HG03097 (cell line): ENCODE results near the gene B3GNT9.
A peak's percentile ranks its signal among the peaks of the same experiment; 100 is the strongest.

ENCODE experiments used
- ATAC-seq: cut with Tn5 transposase; IDR thresholded peaks from one replicate; pipeline ENCODE4 v1.9.1; 2021; ENCODE audit not compliant: unreplicated experiment, low FRiP score

B3GNT9 gene

GRCh38 chr16:67116388-67117311 is 34.1 kb downstream of the B3GNT9 start:
- ATAC-seq = no peak

GRCh38 chr16:67115639-67116038 is 35.2 kb downstream of the B3GNT9 start:
- no peak for ATAC-seq

DNA sequence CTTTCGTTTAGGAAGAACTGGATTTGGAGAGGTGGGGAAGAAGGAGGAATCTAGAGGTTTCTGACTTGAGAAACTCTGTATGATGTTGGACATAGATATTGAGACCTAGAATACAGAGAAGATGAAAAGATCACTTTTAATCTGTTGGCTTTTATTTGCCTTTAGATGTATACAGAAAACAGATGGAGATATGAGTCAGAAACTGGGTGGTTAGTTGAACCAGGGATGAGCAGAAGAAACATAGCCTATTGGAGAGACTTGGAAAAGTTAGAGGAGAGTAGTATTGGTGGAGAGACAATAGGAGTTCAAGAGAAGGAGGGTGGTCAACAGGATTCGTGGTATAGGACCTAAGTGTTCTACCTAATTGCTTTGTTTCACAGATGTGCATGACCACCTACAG is 36.0 kb downstream of the B3GNT9 start:
- ATAC-seq = no peak

DNA sequence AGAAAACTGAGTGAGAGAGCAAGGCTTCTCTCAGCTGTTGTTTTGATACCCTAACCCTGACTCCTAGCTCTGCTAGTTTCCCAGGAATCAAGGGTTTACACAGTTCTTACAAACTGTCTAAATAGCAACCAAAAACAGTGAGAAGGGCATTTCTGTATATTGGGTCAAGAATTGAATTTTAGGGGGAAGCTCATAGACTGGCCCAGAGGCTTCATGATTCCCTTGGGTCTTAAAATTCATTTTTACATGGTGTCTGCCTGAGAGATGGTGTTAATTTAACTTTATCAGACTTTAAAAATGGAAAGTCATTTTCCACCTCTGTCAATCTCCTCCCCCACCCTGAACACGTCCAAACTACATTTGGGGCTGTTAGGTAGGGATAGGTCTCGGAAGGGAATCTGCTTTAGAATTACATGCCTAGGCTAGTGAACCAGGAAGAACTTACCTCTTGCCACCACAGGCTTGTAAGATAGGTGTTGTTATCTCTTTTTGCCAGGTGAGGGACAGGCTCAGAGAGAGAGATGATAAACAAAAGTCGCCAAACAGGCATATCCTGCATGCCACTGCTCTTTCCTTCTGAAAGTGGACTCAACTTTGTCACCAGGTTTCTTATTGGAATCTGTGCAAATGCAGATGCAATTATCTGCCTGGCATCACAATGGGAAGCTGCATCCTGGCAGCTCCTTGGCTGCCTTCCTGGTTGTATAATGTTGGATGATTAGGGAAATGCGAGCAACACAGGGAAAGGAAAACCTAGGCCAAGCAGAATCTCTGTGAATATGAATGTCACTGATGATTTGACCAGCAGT is 38.0 kb downstream of the B3GNT9 start:
- ATAC-seq = no peak

DNA sequence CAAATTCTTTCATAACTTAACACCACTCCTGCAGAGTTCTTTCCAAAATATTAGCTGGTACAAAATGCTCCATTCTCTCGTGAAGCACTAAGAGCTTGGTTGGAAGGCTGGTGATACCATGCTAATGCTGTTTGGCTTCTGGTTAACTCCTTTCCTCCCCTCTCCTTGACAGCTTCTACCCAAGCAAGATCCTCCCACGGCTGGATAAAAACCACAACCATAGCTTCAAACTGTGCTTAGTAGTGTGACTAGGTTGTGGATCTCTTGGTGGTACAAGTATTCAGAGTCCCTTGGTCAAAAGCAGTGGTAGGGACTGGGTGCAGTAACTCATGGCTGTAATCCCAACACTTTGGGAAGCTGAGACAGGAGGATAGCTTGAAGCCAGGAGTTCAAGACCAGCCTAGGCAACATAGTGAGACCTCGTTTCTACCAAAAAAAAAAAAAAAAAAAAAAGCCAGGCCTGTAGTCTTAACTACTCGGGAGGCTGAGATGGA is 38.8 kb downstream of the B3GNT9 start:
- no peak for ATAC-seq

DNA sequence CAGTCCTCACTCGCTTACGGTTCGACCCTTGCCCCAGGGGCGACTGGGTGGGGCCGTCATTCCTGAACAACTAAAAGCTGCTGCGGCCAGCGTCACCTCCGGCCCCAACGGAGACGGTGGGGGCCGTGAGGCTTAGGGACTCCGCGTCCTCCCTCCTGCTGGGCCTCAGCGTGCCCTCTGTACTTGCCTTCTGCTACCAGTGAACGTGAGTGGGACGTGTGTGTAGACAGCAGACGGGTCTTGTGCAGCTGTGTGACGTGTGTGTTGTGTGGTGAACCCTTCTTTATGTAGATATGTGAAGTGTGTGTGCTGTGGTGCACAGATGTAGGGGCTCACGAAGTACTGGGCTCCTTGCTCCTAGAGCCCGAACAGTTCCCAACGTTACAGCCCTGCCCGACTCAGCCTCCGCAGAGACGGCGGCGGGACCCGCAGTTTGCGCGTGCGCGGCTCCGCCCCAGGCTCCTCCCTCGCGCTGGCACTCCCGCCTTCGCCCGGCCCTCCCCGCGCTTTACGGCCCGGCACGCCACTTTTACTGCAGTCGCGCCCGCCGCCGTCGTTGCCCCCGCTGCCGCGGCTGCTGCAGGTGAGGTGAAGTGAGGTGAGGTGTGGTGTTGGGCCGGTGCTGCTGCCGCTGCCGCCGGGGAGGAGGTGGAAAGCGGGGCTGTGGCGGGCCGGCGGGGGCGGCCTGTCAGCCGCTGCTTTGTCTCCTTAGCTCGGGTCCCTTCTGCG is 41.2 kb downstream of the B3GNT9 start, which contains the start of gene PHAF1:
PHAF1 (plus strand) TSS at position 535 of the 729 bp plus-strand sequence. CDS start 235 bp downstream, outside the sequence.
- ATAC-seq = peak; percentile 63

GRCh38 chr16:67108931-67109406 is 41.8 kb downstream of the B3GNT9 start:
- no peak for ATAC-seq

GRCh38 chr16:67108489-67108888 is 42.3 kb downstream of the B3GNT9 start:
- no peak for ATAC-seq

GRCh38 chr16:67105881-67106280 is 44.9 kb downstream of the B3GNT9 start:
- ATAC-seq = no peak

GRCh38 chr16:67105246-67105645 is 45.6 kb downstream of the B3GNT9 start:
- no peak for ATAC-seq

- ATAC-seq = no peak
Observed at GRCh38 chr16:67104845-67105244, 46.0 kb downstream of the B3GNT9 start.

DNA sequence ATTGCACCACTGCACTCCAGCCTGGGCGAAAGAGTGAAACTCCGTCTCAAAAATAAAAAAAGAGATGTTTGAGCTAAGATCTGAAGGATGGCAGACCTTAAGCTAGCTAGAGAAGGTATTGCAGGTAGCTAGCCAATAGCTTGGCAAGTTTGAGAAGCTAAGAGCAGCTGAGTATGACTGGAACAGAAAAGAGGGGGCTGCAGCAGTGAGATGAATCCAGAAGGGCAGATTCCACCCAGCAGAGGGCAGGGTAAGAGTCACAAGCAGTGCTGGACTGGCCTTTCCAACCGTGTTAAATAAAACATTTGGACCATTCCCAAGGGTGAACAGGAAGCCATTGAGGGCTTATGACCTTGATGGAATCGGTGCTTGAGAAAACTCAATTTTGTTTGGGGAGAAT is 46.7 kb downstream of the B3GNT9 start:
- ATAC-seq = no peak

GRCh38 chr16:67101311-67102082 is 49.3 kb downstream of the B3GNT9 start:
- ATAC-seq = no peak

- ATAC-seq = no peak
Observed at GRCh38 chr16:67100569-67101310, 50.1 kb downstream of the B3GNT9 start.

DNA sequence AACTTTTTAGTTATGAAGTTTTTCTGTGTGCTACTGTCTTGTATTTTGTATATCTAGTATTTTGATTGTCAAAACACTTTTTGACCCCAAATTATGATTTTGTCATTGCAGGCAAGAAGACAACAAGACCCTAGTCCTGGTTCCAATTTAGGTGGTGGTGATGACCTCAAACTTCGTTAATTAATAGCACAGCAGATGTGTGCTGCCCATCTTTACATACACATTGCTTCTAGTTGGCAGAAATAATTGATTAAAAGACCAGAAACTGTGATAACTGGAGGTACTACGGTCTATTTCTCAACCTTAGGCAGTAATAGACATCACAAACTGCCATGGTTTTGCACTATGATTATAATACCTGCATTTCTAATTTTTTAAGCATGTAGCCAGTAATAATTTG is 52.2 kb downstream of the B3GNT9 start:
- ATAC-seq = no peak
